IMR-90 (cell line): Measurements from ENCODE around the gene FAAP20. TPM values are rescaled to one million over a fixed set of nuclear protein-coding genes. Genes with fewer than 3 reads are reported as not detected.

Source experiments
- ATAC-seq: fragments of 200-7000 bp; cut with Tn5 transposase; 2 replicates; pipeline ENCODE4 v1.9.1; 2020; ENCODE audit warnings: low read depth, mild to moderate bottlenecking, moderate library complexity
- BruUV-seq: library from RNA; stranded (reverse); fragments of 400-500 nt; replicated peaks from 2 replicates; lab custom pipeline; 2021; lab: Mats Ljungman, UMichigan
- CTCF ChIA-PET: fragments of 300-600 bp; formaldehyde crosslinking; extraction: SDS; loops from one replicate; lab custom pipeline; 2021; ENCODE audit warnings: antibody characterized with exemption; lab: Yijun Ruan, JAX
- POLR2A ChIA-PET: fragments of 300-600 bp; sonication (Branson Sonifier 250); formaldehyde crosslinking; loops from one replicate; lab custom pipeline; 2022; ENCODE audit warnings: antibody characterized with exemption; ENCODE audit not compliant: unreplicated experiment; lab: Charles Lee
- DNase-seq: peaks from one replicate; pipeline ENCODE4 v3.0.0; 2013
- H2AFZ ChIP-seq: replicated peaks from 2 replicates; pipeline ENCODE3; 2013; ENCODE audit warnings: low read length, mild to moderate bottlenecking; ENCODE audit not compliant: poor library complexity
- H2AK5ac ChIP-seq: 2 replicates; pipeline ENCODE4 v1.6.1; 2013; ENCODE audit warnings: low read depth, low read length, inconsistent platforms
- H2AK9ac ChIP-seq: replicated peaks from 2 replicates; pipeline ENCODE3; 2013; ENCODE audit warnings: mild to moderate bottlenecking, low read depth, low read length, moderate library complexity; ENCODE audit not compliant: poor library complexity
- H2BK120ac ChIP-seq: 2 replicates; pipeline ENCODE4 v1.6.1; 2013; ENCODE audit warnings: low read depth, low read length, inconsistent platforms
- H2BK15ac ChIP-seq: 3 replicates; pipeline ENCODE4 v1.6.1; 2013; ENCODE audit warnings: low read depth, low read length, inconsistent platforms
- H2BK20ac ChIP-seq: 2 replicates; pipeline ENCODE4 v1.6.1; 2013; ENCODE audit warnings: low read depth, mild to moderate bottlenecking, inconsistent platforms, low read length, moderate library complexity
- H2BK5ac ChIP-seq: 2 replicates; pipeline ENCODE4 v1.6.1; 2013; ENCODE audit warnings: mild to moderate bottlenecking, low read depth, low read length, inconsistent platforms; ENCODE audit not compliant: poor library complexity, severe bottlenecking
- H3K14ac ChIP-seq: replicated peaks from 2 replicates; pipeline ENCODE4 v1.6.1; 2013; ENCODE audit warnings: low read depth, low read length, inconsistent platforms
- H3K18ac ChIP-seq: 2 replicates; pipeline ENCODE4 v1.6.1; 2013; ENCODE audit warnings: low read depth, low read length, control low read depth
- H3K23ac ChIP-seq: 2 replicates; pipeline ENCODE4 v1.6.1; 2013; ENCODE audit warnings: low read depth, low read length, inconsistent platforms
- H3K27ac ChIP-seq: 2 replicates; pipeline ENCODE4 v1.5.1; 2013; ENCODE audit warnings: mild to moderate bottlenecking, control low read depth, low read length; ENCODE audit not compliant: insufficient read depth
- H3K27me3 ChIP-seq: 2 replicates; pipeline ENCODE4 v1.6.1; 2013; ENCODE audit warnings: low read length; ENCODE audit not compliant: control insufficient read depth, insufficient read depth
- H3K36me3 ChIP-seq: 2 replicates; pipeline ENCODE4 v1.6.1; 2013; ENCODE audit warnings: low read length, mixed read lengths; ENCODE audit not compliant: control insufficient read depth, insufficient read depth
- H3K4ac ChIP-seq: 2 replicates; pipeline ENCODE4 v1.6.1; 2013; ENCODE audit warnings: low read depth, low read length, inconsistent platforms
- H3K4me1 ChIP-seq: 2 replicates; pipeline ENCODE4 v1.6.1; 2013; ENCODE audit warnings: low read length, mixed read lengths; ENCODE audit not compliant: control insufficient read depth, insufficient read depth
- H3K4me2 ChIP-seq: 2 replicates; pipeline ENCODE4 v1.6.1; 2013; ENCODE audit warnings: low read depth, mild to moderate bottlenecking, control low read depth, low read length, moderate library complexity
- H3K4me3 ChIP-seq: 2 replicates; pipeline ENCODE4 v1.5.1; 2013; ENCODE audit warnings: low read depth, mild to moderate bottlenecking, control low read depth, low read length, moderate library complexity; ENCODE audit not compliant: insufficient read depth
- H3K56ac ChIP-seq: 2 replicates; pipeline ENCODE4 v1.6.1; 2013; ENCODE audit warnings: low read length, inconsistent platforms; ENCODE audit not compliant: insufficient read depth; ENCODE audit errors: extremely low read depth
- H3K79me1 ChIP-seq, 2 experiments: 2 replicates each; pipeline ENCODE4 v1.6.1; 2013; ENCODE audit warnings: low read length in 2 of 2, inconsistent platforms in 1 of 2, low read depth in 1 of 2
- H3K9ac ChIP-seq: 2 replicates; pipeline ENCODE4 v1.6.1; 2013; ENCODE audit warnings: low read depth, low read length, control low read depth
- H3K9me1 ChIP-seq: 2 replicates; pipeline ENCODE4 v1.6.1; 2013; ENCODE audit warnings: low read length, inconsistent platforms; ENCODE audit not compliant: insufficient read depth
- H3K9me3 ChIP-seq: 2 replicates; pipeline ENCODE4 v1.6.1; 2013; ENCODE audit warnings: low read length; ENCODE audit not compliant: control insufficient read depth, insufficient read depth
- H4K20me1 ChIP-seq: 2 replicates; pipeline ENCODE4 v1.6.1; 2013; ENCODE audit warnings: low read length, inconsistent platforms; ENCODE audit not compliant: insufficient read depth
- H4K5ac ChIP-seq: 2 replicates; pipeline ENCODE4 v1.6.1; 2013; ENCODE audit warnings: mild to moderate bottlenecking, low read depth, low read length, control low read depth
- H4K8ac ChIP-seq, 2 experiments: 2 replicates each; pipeline ENCODE4 v1.6.1; 2013; ENCODE audit warnings: low read depth in 2 of 2, low read length in 2 of 2, control low read depth in 1 of 2, inconsistent platforms in 1 of 2
- H4K91ac ChIP-seq: 2 replicates; pipeline ENCODE4 v1.6.1; 2013; ENCODE audit warnings: low read depth, low read length, inconsistent platforms; ENCODE audit not compliant: insufficient read depth
- BHLHE40 ChIP-seq: fragments of 150-350 bp; IDR thresholded peaks from 2 replicates; pipeline ENCODE4 v1.6.1; 2016; ENCODE audit warnings: mild to moderate bottlenecking, low read depth, low read length
- CEBPB ChIP-seq: IDR thresholded peaks from 2 replicates; pipeline ENCODE4 v1.6.1; 2012; ENCODE audit warnings: low read depth, low read length, improper control_type of control experiment
- ELK1 ChIP-seq: fragments of 150-350 bp; IDR thresholded peaks from 2 replicates; pipeline ENCODE4 v1.6.1; 2016; ENCODE audit warnings: low read depth, mild to moderate bottlenecking, low read length, moderate library complexity, borderline replicate concordance
- FOS ChIP-seq: fragments of 150-350 bp; IDR thresholded peaks from 2 replicates; pipeline ENCODE4 v1.6.1; 2016; ENCODE audit warnings: low read depth, low read length
- MAZ ChIP-seq: IDR thresholded peaks from 2 replicates; pipeline ENCODE4 v1.6.1; 2012; ENCODE audit warnings: low read depth, mild to moderate bottlenecking, low read length, improper control_type of control experiment, moderate library complexity, borderline replicate concordance
- MXI1 ChIP-seq: IDR thresholded peaks from 2 replicates; pipeline ENCODE4 v1.6.1; 2012; ENCODE audit warnings: low read depth, mild to moderate bottlenecking, low read length, moderate library complexity, borderline replicate concordance
- NFE2L2 ChIP-seq: fragments of 150-350 bp; IDR thresholded peaks from 2 replicates; pipeline ENCODE4 v1.6.1; 2016; ENCODE audit warnings: low read depth, mild to moderate bottlenecking, low read length
- POLR2A ChIP-seq: IDR thresholded peaks from 2 replicates; pipeline ENCODE4 v1.6.1; 2012; ENCODE audit warnings: mild to moderate bottlenecking, low read depth, low read length
- RCOR1 ChIP-seq: IDR thresholded peaks from 2 replicates; pipeline ENCODE4 v1.6.1; 2012; ENCODE audit warnings: mild to moderate bottlenecking, low read length, improper control_type of control experiment; ENCODE audit not compliant: insufficient replicate concordance
- USF2 ChIP-seq: fragments of 150-350 bp; IDR thresholded peaks from 2 replicates; pipeline ENCODE4 v1.6.1; 2017; ENCODE audit warnings: mild to moderate bottlenecking, antibody characterized with exemption, low read length, low read depth
- WGBS, 2 experiments: methylation state at CpG; one replicate each; pipeline versions ENCODE4 v1.1.5 to v1.1.7; 2013; ENCODE audit warnings: missing lambda C conversion rate in 2 of 2; ENCODE audit not compliant: insufficient read length in 1 of 2; ENCODE audit errors: extremely low coverage in 2 of 2; 5-methylcytosine and 5-hydroxymethylcytosine counted together
- dilution Hi-C: fragments of 300-500 bp; cut with HindIII; formaldehyde crosslinking; loops from one replicate; pipeline ENCODE4 v1.14.3; 2018; ENCODE audit warnings: low sequenced_read_pairs; ENCODE audit not compliant: unreplicated experiment
- in situ Hi-C: fragments of 300-500 bp; cut with MboI; formaldehyde crosslinking; loops from 3 replicates; pipeline ENCODE4 v1.14.3; 2019; ENCODE audit warnings: low sequenced_read_pairs, inconsistent platforms, mixed read lengths
- intact Hi-C: fragments of 100-400 bp; cut with micrococcal nuclease; formaldehyde crosslinking; loops from 2 replicates; pipeline ENCODE4 v1.10.0; 2022
- polyA plus RNA-seq, 3 experiments: library from polyadenylated mRNA; depleted of rRNA; stranded (reverse); fragments of >200 nt; gene quantifications; 2 replicates each; pipeline ENCODE4 v1.2.3, GENCODE V29; 2012; ENCODE audit warnings: low replicate concordance in 1 of 3
- total RNA-seq: library from RNA; depleted of rRNA; stranded (reverse); fragments of >200 nt; gene quantifications from 2 replicates; pipeline ENCODE4 v1.2.3, GENCODE V29; 2012

FAAP20 gene
- total and polyA plus RNA-seq, 2 of the 4 experiments (the other 2 are of a cell fraction), result 6.5 to 31.5 TPM

- H3K79me1 ChIP-seq, result peaks cover 9 to 50% of the 10 kb centered on the region in 2 experiments
- WGBS, 2 experiments, result 11% methylated on average over 50 of the region's 65 CpGs; no CpG with 5 or more reads in 1 of the 2 experiments
- peak overlapping the region; percentile 58 to 90; a peak in 3 of 4 replicates for H4K8ac ChIP-seq
- peak overlapping the region; percentile 88 for H3K4ac ChIP-seq
- H2BK120ac ChIP-seq, result peak overlapping the region; percentile 38
- peak overlapping the region; percentile 81; the same call in 1 of the 2 replicates for H3K23ac ChIP-seq
- H3K4me3 ChIP-seq, result peak overlapping the region; percentile 42
- intact Hi-C loops, result no loop called here
- peaks cover 4% of the 10 kb centered on the region; the same call in 1 of the 2 replicates for H3K36me3 ChIP-seq
- dilution Hi-C loops, result no loop called here
- H2BK15ac ChIP-seq, result no peak overlapping the region
- TF ChIP-seq ELK1, result no peak
- TF ChIP-seq RCOR1, result no peak
- no peak for TF ChIP-seq NFE2L2
- TF ChIP-seq POLR2A, result peak; percentile 63
- peak; percentile 77 for TF ChIP-seq CEBPB
- TF ChIP-seq BHLHE40, result peak; percentile 28; the same call in 1 of the 2 replicates
- no peak for TF ChIP-seq FOS
- peak; percentile 84 for TF ChIP-seq MAZ
- no peak; the same call in 1 of the 2 replicates for TF ChIP-seq MXI1
- TF ChIP-seq USF2, result peak; percentile 11; the same call in 1 of the 2 replicates
- H3K14ac ChIP-seq, result peak overlapping the region; percentile 92
- peak overlapping the region; percentile 94 for H2AK9ac ChIP-seq
- H3K18ac ChIP-seq, result peak overlapping the region; percentile 25; the same call in 1 of the 2 replicates
- ATAC-seq (peak; percentile 93), DNase-seq (peak; percentile 96)
- 0 out of 2 replicates have a peak, but pooled peaks cover 12% of the 10 kb centered on the region for H4K20me1 ChIP-seq
- in situ Hi-C loops, result loop anchor here (5.0 to 25.0 kb wide), 2 partner anchors 183 to 348 kb away; partner anchors contain the start of genes HES5 and PANK4
- peak overlapping the region; percentile 98 for H2AFZ ChIP-seq
- H3K9me1 ChIP-seq, result 0 out of 2 replicates have a peak, but pooled peaks cover 2% of the 10 kb centered on the region
- H4K5ac ChIP-seq, result peak overlapping the region; percentile 38
- peak overlapping the region; percentile 96 for H2AK5ac ChIP-seq
- H3K9me3 ChIP-seq, result no peaks in the 10 kb centered on the region
- ChIA-PET CTCF (interaction anchor here (0.9 to 2.1 kb wide), 4 partner anchors 15 to 192 kb away, joined by 3 to 6 read pairs (median 4); no protein-coding TSS in a partner anchor), POLR2A (interaction anchor here (0.6 kb wide), 1 partner anchor 15 kb away, joined by 3 read pairs; no protein-coding TSS in a partner anchor)
- BruUV-seq, result no TSS peak
- H3K4me2 ChIP-seq, result peak overlapping the region; percentile 83
- peak overlapping the region; percentile 62 for H4K91ac ChIP-seq
- peaks cover 34% of the 10 kb centered on the region for H3K4me1 ChIP-seq
- no peaks in the 10 kb centered on the region for H3K27me3 ChIP-seq
- peak overlapping the region; percentile 71 for H3K9ac ChIP-seq
- H2BK20ac ChIP-seq, result no peak overlapping the region
- H3K56ac ChIP-seq, result peak overlapping the region; percentile 55; the same call in 1 of the 2 replicates
- H3K27ac ChIP-seq, result peak overlapping the region; percentile 89
- peak overlapping the region; percentile 92 for H2BK5ac ChIP-seq
Measured at GRCh38 chr1:2189459-2190425, 4.8 kb downstream of the FAAP20 start.
